Measurements from ENCODE around the gene POLR2A. TPM values are rescaled to one million over a fixed set of nuclear protein-coding genes. Genes with fewer than 3 reads are reported as not detected.

Gene POLR2A
- total RNA-seq, 2 experiments from 2014 or later, result 84.2 to 264 TPM

DNA sequence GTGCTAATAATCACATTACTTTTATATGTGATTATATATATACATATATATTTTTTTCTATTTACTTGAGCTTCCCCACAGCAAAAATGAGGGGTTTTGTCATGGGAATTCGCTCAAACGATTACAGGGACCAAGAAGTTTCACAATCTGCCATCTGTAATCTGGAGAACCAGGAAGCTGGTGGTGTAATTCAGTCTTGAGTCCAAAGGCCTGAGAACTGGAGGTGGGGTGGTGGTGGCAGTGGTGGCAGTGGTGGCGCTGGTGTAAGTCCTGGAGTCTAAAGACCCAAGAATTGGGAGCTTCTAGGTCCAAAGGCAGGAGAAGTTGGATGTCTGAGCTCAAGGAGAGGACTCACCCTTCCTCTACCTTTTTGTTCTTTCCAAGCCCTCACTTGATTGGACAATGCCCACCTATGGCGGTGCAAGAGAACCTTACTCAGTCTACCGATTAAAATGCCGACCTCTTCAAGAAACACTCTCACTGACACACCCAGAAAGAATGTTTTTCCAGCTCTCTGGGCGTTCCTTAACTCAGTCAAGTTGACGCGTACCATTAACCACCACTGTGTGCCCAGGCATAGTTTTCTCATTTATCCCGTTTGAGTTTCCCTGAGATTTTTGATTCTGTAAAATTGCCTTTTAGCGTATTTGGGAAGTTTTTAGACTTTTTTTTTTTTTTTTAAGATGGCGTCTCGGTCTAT is 31.9 kb downstream of the POLR2A start:
- intact Hi-C loops (cut with micrococcal nuclease; ENCODE audit: unreplicated experiment), result no loop called here
- POLR2A ChIA-PET, result interaction anchor here (1.4 kb wide), 1 partner anchor 45 kb away, joined by 6 read pairs; no protein-coding TSS in a partner anchor
- Histone ChIP-seq H4K20me1 (ENCODE audit: insufficient read depth, low read length) (0 out of 2 replicates have a peak, but pooled peaks cover 4% of the 10 kb centered on the region), H3K79me2 (ENCODE audit: insufficient read depth, low read depth, low read length) (no peaks in the 10 kb centered on the region), H3K9me2 (ENCODE audit: insufficient read depth, low read length) (no peaks in the 10 kb centered on the region), H2AFZ (ENCODE audit: low read length) (no peak overlapping the region), H3K36me3 (ENCODE audit: insufficient read depth, low read length) (peaks cover 52% of the 10 kb centered on the region), H3K4me1 (ENCODE audit: insufficient read depth, low read length, poor library complexity, severe bottlenecking) (no peaks in the 10 kb centered on the region), H3K4me2 (ENCODE audit: low read length) (no peak overlapping the region), H3K27ac (ENCODE audit: low read depth, low read length, poor library complexity, severe bottlenecking) (no peak overlapping the region), H3K9me3 (ENCODE audit: low read length) (no peaks in the 10 kb centered on the region), H3K4me3 (ENCODE audit: low read depth, low read length, poor library complexity, severe bottlenecking) (no peak overlapping the region)
- CTCF ChIA-PET (ENCODE audit: unreplicated experiment), result no interaction called here
- TF ChIP-seq, protein P1, sequence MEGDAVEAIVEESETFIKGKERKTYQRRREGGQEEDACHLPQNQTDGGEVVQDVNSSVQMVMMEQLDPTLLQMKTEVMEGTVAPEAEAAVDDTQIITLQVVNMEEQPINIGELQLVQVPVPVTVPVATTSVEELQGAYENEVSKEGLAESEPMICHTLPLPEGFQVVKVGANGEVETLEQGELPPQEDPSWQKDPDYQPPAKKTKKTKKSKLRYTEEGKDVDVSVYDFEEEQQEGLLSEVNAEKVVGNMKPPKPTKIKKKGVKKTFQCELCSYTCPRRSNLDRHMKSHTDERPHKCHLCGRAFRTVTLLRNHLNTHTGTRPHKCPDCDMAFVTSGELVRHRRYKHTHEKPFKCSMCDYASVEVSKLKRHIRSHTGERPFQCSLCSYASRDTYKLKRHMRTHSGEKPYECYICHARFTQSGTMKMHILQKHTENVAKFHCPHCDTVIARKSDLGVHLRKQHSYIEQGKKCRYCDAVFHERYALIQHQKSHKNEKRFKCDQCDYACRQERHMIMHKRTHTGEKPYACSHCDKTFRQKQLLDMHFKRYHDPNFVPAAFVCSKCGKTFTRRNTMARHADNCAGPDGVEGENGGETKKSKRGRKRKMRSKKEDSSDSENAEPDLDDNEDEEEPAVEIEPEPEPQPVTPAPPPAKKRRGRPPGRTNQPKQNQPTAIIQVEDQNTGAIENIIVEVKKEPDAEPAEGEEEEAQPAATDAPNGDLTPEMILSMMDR (conservative IDR thresholded peaks at IDR 0.05; ENCODE audit: low read length), result no peak
- TF ChIP-seq EZH2phosphoT487 (IDR thresholded peaks at IDR 0.05; ENCODE audit: borderline replicate concordance, low read depth, low read length), result no peak
- DNase-seq (ENCODE audit: low spot score), result no peak
- BruUV-seq (replicated peaks), result no TSS peak

DNA sequence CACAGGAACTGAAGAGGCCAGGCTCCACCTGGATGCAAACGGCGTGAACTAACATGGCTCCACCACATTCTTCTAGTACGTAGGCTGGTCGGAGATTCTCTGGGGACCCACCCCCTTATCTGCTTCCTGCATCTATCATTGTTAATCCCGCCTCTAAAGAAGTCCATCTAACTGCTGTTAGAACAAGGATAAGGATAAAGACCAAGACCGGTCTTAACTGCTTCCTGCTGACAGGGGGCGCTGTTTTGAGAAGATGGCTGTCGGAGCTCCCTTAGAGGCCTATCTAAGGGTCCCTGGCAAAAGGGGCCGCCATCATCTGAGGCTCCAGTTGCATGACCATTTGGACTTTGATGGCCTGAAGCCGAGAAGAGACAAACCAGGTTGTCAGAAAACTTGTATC is 38.9 kb downstream of the POLR2A start:
- H3K9me2 ChIP-seq (ENCODE audit: insufficient read depth, low read length), result no peaks in the 10 kb centered on the region
- no TSS peak for BruUV-seq (replicated peaks)
- ChIA-PET CTCF (ENCODE audit: unreplicated experiment) (no interaction called here), POLR2A (interaction anchor here (1.0 kb wide), 1 partner anchor 37 kb away, joined by 3 read pairs; no protein-coding TSS in a partner anchor)
- no peaks in the 10 kb centered on the region for H3K9me3 ChIP-seq (ENCODE audit: low read length)
- H3K4me3 ChIP-seq (ENCODE audit: low read depth, low read length, poor library complexity, severe bottlenecking), result no peak overlapping the region
- no peaks in the 10 kb centered on the region for H3K36me3 ChIP-seq (ENCODE audit: insufficient read depth, low read length)
- intact Hi-C loops (cut with micrococcal nuclease; ENCODE audit: unreplicated experiment), result no loop called here
- peak; percentile 20 for DNase-seq (ENCODE audit: low spot score)
- no peak overlapping the region for H2AFZ ChIP-seq (ENCODE audit: low read length)
- H3K79me2 ChIP-seq (ENCODE audit: insufficient read depth, low read depth, low read length), result no peaks in the 10 kb centered on the region
- H3K27ac ChIP-seq (ENCODE audit: low read depth, low read length, poor library complexity, severe bottlenecking), result no peak overlapping the region
- H3K4me1 ChIP-seq (ENCODE audit: insufficient read depth, low read length, poor library complexity, severe bottlenecking), result no peaks in the 10 kb centered on the region
- H4K20me1 ChIP-seq (ENCODE audit: insufficient read depth, low read length), result no peaks in the 10 kb centered on the region
- H3K4me2 ChIP-seq (ENCODE audit: low read length), result no peak overlapping the region
- TF ChIP-seq EZH2phosphoT487 (IDR thresholded peaks at IDR 0.05; ENCODE audit: borderline replicate concordance, low read depth, low read length), result no peak
- TF ChIP-seq, protein P1 (conservative IDR thresholded peaks at IDR 0.05; ENCODE audit: low read length), result peak; percentile 75

DNA sequence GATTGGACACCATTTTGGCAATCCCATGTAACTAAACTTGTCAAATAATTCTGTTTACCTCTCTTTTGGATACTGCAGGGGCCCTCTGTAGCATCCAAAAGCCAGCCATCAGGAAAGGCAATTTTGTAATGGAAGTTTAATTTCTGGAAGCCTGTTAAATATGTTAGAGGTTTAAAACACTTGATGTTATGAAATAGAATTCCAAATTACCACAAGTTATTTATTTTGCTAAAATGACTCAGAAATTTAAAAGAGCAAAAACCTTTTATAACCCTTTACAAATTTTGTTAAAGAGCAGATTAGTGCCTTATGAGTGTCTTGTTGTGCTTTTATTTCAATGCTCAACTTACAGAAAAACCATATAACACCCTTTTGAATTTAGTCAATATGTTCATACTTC is 44.7 kb downstream of the POLR2A start:
- no peaks in the 10 kb centered on the region for H3K79me2 ChIP-seq (ENCODE audit: insufficient read depth, low read depth, low read length)
- ChIA-PET POLR2A (no interaction called here), CTCF (ENCODE audit: unreplicated experiment) (no interaction called here)
- H3K9me3 ChIP-seq (ENCODE audit: low read length), result 0 out of 2 replicates have a peak, but pooled peaks cover 7% of the 10 kb centered on the region
- H3K4me3 ChIP-seq (ENCODE audit: low read depth, low read length, poor library complexity, severe bottlenecking), result no peak overlapping the region
- H2AFZ ChIP-seq (ENCODE audit: low read length), result no peak overlapping the region
- H3K36me3 ChIP-seq (ENCODE audit: insufficient read depth, low read length), result no peaks in the 10 kb centered on the region
- no peaks in the 10 kb centered on the region for H3K9me2 ChIP-seq (ENCODE audit: insufficient read depth, low read length)
- H3K4me1 ChIP-seq (ENCODE audit: insufficient read depth, low read length, poor library complexity, severe bottlenecking), result no peaks in the 10 kb centered on the region
- no TSS peak for BruUV-seq (replicated peaks)
- TF ChIP-seq, protein P1 (conservative IDR thresholded peaks at IDR 0.05; ENCODE audit: low read length), result no peak
- no peak for TF ChIP-seq EZH2phosphoT487 (IDR thresholded peaks at IDR 0.05; ENCODE audit: borderline replicate concordance, low read depth, low read length)
- no peaks in the 10 kb centered on the region for H4K20me1 ChIP-seq (ENCODE audit: insufficient read depth, low read length)
- H3K27ac ChIP-seq (ENCODE audit: low read depth, low read length, poor library complexity, severe bottlenecking), result no peak overlapping the region
- no peak overlapping the region for H3K4me2 ChIP-seq (ENCODE audit: low read length)
- intact Hi-C loops (cut with micrococcal nuclease; ENCODE audit: unreplicated experiment), result no loop called here
- no peak for DNase-seq (ENCODE audit: low spot score)
